HG02870 (cell line): Measurements from ENCODE around the gene CDHR5.
A peak's percentile ranks its signal among the peaks of the same experiment; 100 is the strongest.
"Not testable (repeated sequence)": the region's sequence is repeated elsewhere in the genome, so short reads cannot be mapped to it uniquely, and the experiment has no call there.

Experiments used
- ATAC-seq: cut with Tn5 transposase; IDR thresholded peaks from one replicate; pipeline ENCODE4 v1.9.1; 2021; ENCODE audit warnings: mild to moderate bottlenecking, moderate library complexity; ENCODE audit not compliant: unreplicated experiment

The CDHR5 gene

DNA sequence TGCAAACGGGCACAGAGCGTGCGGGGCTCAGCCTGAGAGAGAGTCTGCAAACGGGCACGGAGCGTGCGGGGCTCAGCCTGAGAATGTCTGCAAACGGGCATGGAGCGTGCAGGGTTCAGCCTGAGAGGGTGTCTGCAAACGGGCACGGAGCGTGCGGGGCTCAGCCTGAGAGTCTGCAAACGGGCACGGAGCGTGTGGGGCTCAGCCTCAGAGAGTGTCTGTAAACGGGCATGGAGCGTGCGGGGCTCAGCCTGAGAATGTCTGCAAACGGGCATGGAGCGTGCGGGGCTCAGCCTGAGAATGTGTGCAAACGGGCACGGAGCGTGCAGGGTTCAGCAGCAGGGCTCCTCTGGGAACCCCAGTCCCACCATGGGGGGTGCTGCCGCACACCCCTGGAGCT lies 35.0 kb downstream of the CDHR5 start:
- ATAC-seq = no peak

DNA sequence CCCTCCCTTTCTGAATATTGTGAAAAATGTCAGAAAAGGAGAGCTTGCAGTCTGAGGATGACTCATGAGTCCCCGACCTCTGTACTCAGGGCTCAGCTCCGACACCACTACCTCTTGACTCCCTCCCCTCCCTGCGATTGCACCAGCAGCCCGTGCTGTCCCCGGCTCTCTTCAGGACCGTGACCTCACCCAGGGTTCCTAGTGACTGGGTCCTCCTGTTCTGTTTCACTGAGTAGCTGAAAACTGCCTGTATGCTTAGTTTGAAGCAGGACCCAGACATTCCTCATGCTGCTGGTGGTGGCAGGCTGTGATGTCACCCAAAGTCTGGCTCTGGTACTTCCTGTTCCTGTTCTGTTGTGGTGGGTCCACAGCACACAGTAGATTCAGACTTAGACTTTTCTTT lies 36.8 kb downstream of the CDHR5 start:
- no peak for ATAC-seq

DNA sequence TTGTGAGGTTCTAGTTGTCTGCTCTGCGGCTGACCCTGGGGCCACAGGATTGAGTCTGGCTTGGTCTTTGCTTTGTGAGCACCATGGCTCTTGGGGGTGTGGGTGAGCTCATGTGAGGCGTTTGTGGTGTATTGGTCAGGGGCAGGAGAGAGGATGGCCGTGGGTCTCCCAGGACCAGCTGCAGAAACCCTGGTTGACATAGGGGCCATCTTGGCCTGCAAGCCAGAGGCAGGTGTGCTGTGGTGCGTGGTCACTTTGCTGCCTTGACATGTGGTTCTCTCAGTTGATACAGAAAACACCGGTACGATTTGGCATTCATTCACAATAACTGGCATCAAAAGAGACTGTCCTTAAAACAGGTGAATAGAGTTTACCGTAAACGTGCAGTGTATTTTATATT lies 37.2 kb downstream of the CDHR5 start:
- ATAC-seq = no peak

DNA sequence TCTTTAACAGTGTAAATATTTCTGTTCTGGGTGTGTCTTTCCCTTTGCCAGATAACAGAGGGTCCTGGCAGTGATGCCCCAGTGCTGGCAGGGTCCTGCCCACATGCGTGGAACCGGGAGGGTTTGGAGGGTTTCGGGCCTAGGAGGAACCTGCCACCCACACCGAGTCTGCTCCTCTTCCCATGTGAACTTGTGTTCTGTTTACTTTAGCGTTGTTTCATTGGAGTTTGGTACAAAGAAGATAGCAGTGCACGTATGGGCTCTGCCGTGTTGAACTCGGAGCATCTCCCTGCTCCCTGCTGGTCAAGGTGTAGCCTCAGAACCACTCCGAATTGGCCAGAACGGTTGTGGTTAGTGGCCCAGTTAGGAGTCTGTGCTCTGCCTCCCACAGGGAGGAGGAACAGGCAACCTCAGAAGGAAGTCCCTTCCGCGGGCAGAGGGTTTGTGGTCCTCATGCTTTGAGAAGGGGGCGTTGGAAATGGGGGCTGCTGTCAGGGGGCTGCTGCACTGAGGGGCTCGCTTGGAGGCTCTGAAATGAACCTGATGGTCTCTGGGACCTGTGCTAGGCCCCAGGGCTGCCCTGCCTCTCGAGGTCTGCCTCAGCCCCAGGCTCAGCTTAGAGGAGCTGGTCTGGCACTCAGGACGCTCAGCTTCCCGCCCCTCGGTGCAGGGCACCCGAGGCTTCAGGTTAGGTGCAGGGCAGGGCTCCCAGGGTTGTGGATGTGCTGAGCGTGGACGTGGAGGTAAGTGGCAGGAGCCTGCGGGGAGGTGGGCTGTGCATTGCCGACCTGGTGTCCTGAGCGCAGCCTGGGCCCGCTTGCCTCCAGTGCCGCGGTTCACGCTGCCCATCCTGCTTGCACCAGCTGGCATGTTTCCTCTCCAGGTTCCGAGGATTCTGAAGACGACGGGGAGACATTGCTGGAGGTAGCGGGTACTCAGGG lies 38.1 kb downstream of the CDHR5 start:
- no peak for ATAC-seq

DNA sequence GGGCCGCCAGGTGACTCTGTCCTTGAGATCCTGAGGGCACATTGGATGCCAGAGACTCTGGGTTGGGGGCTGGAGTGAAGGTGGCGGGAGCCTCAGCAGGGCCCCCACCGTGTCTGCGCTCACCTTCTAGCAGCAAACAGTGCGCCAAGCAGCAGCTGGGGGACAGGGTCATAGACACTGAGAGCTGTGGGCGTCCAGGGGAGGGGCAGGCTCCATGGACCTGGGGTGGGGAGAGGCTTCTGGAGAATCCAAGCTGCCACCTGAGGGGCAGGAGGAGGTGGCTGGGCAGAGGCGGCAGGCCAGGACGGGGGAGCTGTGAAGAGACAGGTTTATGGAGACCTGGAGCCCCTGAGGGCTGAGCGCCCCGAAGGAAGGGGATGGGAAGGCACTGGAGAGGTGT lies 40.5 kb downstream of the CDHR5 start:
- ATAC-seq = no peak

DNA sequence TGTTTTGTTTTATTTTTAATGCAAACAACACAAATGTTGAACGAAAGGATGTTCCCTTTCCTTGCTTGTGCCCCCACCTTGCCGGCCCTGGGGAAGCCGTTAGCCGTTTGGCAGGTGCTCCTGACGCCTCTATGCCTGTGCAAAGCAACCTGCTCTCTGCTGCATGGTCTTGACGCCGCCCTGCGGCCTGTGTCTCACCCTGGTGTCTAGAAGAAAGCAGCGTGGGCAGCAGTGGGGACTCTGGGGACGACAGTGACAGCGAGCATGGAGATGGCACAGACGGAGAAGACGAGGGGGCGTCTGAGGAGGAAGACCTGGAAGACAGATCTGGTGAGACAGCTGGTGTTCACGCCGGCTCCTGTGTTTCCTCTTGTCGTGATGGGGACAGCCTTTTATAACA lies 43.0 kb downstream of the CDHR5 start:
- ATAC-seq = no peak

DNA sequence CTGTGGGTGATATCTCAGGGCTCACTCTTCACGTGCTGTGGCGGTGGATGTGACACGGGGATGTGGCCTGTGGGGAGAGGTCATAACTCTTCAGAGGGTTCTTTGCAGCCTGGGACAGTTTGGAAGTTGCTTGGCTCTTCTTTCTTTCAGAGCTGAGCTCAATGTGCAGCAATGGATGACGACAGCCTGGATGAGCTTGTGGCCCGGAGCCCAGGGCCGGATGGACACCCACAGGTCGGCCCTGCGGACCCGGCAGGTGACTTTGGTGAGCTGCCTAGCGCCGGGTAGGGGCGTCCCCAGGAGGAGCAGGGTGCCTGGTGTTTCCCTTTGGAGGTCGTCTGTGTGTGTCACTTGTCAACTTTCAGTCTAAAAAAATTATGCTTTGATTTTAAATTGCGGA lies 43.4 kb downstream of the CDHR5 start:
- ATAC-seq = no peak

DNA sequence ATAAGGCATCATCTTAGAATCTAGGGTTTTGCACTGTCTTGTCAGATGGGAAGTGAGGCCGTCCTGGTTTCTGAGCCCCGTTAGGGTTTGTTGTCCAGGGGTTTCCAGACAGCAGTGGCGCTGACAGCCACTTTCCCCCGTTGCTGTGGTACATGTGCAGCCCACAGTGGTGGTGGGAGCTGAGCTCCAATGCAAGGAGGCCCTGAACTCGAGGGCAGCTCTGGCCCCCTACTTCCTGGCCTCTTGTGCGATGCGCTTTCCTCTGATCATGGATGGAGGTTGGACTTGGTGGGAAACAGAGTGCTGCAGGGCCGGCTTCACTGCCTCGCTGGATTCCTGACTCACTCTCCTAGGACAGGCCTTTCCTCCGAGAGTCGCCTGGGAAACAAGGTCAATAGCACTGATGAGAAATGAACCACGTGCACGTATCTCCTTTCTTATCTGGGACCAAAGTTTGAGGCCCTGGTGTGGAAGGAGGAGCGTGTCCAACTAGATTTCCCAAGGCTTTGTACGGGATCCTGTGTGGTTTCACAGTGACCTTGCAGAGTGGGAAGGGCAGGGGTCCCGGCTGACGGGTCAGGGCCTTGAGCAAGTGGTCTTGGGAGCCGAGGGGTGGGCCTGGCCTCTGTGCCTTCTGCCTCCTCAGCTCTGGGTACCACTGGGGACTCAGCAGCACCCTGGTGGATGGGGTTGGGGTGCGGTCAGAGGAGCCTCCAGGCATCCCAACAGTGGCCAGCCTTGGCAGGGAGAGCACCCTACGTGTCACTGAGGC lies 44.7 kb downstream of the CDHR5 start:
- ATAC-seq = no peak

DNA sequence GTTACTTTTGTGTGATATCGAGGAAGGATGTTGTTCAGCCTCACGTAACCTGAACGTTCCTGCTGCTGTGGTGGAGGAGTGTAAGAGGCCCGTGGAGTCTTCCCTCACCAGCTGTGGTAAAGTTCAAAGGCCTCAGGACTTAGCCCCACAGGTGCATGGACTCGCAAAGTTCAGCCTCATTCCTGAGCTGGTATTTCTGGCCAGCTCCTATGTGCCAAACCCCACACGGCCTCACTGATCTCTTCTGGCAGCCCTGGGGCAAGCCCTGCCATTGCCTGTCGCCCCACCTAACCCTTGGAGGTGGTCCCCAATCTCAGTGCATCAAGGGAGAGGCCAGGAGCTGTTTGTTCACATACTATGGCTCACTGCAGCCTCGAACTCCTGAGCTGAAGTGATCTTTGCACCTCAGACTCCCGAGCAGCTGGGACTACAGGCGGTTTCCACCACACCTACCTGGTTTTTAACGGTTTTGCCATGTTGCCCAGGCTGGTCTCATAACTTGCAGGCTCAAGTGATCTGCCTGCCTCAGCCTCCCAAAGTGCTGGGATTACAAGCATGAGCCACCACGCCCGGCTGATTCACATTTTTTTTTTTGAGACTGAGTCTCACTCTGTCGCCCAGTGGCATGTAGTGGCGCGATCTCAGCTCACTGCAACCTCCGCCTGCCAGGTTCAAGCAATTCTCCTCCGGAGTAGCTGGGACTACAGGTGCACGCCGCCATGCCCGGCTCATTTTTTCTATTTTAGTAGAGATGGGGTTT lies 46.3 kb downstream of the CDHR5 start:
- ATAC-seq = no peak

DNA sequence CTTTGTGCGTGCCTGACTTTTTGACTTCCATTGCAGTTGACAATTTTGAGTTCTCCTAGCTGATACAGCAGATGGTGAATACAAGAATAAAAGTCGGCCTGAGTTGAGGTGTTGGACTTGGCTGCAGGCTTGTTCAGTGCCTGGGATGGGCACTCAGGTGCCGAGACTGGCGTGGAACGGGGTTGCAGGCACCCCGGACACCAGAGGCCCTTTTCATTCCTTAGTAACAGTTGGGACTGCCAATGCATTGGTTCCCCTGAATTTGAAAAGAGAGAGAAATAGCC lies 47.2 kb downstream of the CDHR5 start:
- no peak for ATAC-seq

DNA sequence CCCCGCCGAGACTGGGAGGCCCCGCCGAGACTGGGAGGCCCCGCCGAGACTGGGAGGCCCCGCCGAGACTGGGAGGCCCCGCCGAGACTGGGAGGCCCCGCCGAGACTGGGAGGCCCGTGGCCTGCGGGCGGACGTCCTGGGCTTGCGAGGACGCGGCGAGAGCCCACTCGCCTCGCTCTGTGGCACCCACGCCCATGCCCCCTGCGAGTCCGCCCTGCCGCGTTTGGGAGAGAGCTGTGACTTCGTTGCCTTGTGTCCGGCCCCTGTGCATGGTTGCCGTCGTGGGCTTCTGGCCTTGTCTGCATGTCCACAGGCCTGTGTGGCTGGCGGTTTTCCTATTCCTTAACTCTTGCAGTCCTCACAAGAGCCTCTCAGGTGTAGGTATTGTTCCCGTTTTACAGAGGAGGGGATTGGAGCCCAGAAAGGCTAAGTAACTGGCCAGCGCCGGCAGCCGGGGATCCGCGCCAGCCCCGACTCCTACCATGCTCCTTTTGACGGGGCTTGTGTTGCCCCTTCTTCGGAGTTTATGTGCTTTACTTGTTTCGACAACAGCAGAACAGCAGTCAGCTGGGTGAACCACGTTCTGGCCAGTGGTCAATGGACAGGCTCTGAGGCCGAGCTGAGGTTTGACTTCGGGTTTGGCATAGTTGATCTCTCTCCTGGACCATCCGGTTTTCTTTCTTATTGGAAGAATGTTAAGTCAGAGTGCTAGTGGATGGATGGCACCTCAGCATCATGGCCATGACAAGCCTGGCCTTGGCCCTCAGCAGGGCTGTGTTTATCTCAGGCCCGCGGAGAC lies 47.7 kb downstream of the CDHR5 start:
- no peak for ATAC-seq

DNA sequence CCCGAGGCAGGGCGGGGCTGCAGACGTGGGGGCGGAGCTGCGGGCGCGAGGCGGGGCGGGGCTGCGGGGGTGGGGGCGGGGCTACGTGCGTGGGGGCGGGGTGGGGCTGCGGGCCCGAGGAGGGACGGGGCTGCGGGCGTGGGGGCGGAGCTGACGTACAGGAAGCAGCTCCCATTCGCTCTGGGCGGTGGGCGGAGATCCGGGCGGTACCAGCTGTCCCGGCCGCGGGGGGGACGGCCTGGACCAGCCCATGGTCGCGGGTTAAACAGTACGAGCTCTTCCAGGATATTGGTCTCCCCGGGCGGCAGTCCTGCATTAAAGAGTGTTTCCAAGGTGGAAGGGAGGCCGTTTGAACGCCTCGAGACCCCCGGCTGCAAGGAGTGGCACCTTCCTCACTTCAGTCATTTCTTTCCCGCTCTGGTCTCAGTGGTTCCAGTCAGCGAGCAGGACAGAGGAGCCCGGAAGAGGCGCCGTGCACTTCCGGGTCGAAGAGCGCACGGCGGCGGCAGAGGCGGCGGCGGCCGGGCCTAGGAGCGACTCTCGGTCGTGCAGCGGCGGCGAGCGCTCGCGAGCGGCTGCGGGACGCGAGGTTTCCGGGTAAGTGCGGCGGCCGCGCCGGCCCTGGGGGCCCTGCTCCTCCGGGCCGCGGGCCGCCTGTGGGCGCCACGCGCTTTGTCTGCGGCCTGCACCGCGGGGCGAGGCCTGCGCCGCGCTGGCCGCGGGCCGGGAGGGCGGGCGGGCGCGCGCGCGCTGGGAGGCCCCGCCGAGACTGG lies 48.6 kb downstream of the CDHR5 start, which contains the start of gene PHRF1:
Gene PHRF1 (plus strand): TSS at position 475 of the 773 bp plus-strand sequence. CDS start 5,043 bp downstream, outside the sequence.
- peak; percentile 83 for ATAC-seq

DNA sequence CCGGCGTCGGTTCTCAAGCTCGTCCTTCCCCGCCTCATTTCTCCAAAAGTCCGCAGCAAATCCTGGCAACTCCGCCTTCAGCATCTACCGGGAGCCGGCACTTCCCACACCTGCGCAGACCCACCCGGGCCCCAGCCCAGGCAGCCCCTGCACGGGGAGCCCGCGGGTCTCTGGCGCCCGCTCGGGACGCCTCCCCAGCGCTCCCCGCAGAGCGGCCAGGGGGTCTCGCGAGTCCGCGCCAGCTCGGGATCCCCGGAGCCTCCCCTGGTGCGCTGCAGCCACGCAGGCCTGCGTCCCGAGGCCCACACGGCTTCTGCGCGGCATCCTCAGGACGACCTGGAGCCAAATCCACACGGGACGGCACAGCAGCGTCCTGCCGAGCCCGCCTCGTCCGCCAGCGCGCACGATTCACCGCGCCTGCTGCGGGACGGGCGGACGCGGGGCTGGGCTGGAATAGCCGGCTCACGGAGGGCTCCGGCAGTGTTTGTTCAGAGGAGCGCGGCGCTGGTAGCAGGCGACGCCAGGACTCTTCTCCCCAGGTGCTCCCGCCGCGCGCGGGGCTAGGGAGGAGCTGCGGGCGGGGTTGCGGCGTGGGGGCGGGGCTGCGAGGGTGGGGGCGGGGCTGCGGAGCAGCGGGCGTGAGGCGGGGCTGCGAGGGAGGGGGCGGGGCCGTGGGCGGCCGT lies 49.3 kb downstream of the CDHR5 start:
- no peak for ATAC-seq

DNA sequence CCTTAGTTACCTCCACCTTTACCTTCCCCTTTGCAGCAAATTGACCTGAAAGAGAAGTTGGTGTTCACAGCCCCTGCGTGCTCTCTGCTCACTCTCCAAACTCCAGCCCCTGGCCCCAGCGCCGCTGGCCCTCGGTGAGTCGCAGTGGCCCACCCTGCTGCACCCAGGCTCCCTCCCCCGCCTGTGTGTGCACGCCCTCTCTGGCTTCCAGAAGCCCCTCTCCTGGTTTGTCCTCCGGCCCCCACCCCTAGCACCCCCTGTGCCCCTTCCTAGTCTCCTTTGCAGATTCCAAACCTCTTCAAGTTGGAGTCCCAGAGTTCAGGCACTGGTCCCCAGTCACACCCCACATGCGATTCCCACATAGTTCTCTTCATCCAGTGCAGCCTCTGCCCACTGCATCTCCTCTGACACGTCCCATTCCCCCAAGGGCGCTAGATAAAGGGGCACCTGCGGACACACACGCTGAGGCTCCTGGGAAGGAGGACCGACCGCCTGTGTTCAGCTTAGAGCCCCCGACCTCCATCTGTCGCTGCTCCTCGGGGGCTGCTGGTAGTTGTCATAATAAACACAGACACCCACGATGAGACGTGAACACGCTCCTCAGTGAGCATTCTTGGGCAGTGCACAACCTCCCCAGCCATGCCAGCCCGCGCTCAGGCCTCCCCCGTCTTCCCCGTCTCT lies 50.0 kb downstream of the CDHR5 start:
- no peak for ATAC-seq

DNA sequence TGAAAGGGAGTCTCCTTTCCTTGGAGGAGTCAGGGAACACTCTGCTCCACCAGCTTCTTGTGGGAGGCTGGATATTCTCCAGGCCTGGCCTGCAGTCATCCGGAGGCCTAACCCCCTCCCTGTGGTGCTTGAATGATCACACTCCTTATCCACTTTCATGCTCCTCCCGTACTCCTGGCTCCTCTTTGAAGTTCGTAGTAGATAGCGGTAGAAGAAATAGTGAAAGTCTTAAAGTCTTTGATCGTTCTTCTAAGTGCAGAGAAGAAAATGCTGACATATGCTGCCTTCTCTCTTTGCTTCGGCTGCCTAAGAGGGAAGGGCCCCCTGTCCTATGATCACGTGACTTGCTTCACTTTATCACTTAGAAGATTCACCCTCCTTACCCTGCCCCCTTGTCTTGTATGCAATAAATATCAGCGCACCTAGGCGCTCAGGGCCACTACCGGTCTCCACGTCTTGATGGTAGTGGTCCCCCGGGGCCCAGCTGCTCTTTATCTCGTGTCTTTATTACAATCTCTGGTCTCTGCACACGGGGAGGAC lies 50.7 kb downstream of the CDHR5 start:
- ATAC-seq = not testable (repeated sequence)

DNA sequence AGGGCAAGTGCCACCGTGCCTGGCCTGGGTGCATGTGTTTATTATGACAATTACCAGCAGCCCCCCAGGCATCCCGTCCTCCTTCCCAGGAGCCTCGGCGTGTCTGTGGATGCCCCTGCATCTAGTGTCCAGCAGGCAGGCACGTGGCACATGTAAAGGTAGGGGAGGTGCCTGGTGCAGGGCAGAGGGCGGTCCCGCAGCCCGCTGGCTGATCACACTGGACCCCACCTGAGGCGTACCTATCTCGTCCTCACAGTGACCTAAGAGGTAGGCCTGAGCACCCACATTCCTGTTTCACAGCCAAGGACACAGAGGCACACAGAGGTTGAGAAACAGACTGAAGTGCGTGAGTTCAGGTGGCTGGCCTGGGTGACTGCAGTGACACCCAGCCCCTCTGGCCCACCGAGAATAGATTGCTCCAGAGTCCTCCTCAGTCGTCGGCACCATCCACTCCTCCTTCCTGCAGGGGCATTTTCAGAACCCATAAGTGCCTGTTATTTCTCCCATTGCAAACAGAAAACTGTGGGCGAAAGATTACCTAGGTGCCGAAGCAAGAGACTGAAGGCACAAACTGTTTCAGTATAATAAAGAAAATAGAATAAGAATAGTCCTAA lies 51.5 kb downstream of the CDHR5 start:
- ATAC-seq = no peak

DNA sequence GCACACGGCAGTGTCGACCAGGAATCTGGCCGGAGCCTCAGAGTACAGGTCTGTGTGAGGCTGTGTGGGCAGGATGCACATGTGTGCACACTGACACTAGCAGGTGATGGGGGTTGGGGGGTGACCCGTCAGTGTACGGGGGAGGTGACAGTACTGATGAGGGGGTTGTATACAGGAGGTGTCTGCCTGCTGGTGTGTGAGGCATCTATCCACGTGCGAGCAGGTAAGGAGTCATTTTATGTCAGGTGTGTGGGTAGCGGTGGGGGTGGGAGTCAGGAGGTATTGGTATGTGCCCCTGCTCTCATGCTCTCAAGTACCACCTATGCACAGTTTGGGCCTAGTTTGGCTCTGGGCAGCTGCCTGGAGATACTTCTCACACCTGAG lies 53.0 kb downstream of the CDHR5 start:
- no peak for ATAC-seq
